ENCODE measurements around the gene CDH4.

Gene CDH4

GRCh38 chr20:61360940-61361339 lies 108.9 kb downstream of the CDH4 start:
- no peak for TF ChIP-seq ZNF600 (tag by site-specific recombination; IDR thresholded peaks at IDR 0.05)
- no peak for TF ChIP-seq BCL11A (tag by site-specific recombination; IDR thresholded peaks at IDR 0.05; ENCODE audit: low read depth)
- no peak for TF ChIP-seq ZSCAN23 (tag by site-specific recombination; IDR thresholded peaks at IDR 0.05)
- TF ChIP-seq YY1 (tag by site-specific recombination; IDR thresholded peaks at IDR 0.05), result no peak
- TF ChIP-seq ZNF394 (tag by site-specific recombination; IDR thresholded peaks at IDR 0.05; ENCODE audit: borderline replicate concordance), result no peak
- no peak for TF ChIP-seq MEIS1 (CRISPR knock-in tag; IDR thresholded peaks at IDR 0.05; ENCODE audit: borderline replicate concordance)
- no peak for TF ChIP-seq ZNF677 (tag by site-specific recombination; IDR thresholded peaks at IDR 0.05)
- no peaks in the 10 kb centered on the region for H3K4me1 ChIP-seq (ENCODE audit: control insufficient read depth, insufficient read depth, low read length)
- H3K4me3 ChIP-seq (ENCODE audit: low read depth, low read length), result no peak overlapping the region
- CTCF ChIA-PET, result no interaction called here
- no peak overlapping the region for H3K27ac ChIP-seq (ENCODE audit: extremely low read depth, low read depth, low read length)
- no peaks in the 10 kb centered on the region for H3K36me3 ChIP-seq (ENCODE audit: control insufficient read depth in 2 of 2, insufficient read depth in 1 of 2, low read length in 2 of 2)
- H3K9me3 ChIP-seq (ENCODE audit: control insufficient read depth, insufficient read depth, low read depth, low read length), result no peaks in the 10 kb centered on the region
- POLR2A ChIA-PET, result no interaction called here

DNA sequence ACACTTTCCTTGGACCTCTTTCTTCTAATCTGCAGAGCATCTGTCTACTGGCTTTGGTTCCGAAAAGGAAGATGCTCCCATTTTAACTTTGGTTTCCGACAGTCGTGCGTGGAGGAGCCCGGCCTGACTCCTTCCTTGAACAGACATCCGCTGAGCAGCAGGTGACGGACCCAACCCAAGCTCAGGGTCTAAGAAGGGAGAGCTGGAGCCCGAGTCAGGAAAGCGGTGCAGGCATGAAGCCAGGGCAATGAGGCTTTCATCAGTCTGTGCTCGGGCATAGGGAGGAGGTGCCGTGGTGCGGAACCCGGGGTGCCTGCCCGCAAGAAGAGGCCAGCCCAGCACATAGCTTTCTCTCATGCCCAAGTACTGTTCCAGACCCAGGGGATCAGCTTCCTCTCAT lies 109.4 kb downstream of the CDH4 start:
- ChIA-PET CTCF (no interaction called here), POLR2A (no interaction called here)

DNA sequence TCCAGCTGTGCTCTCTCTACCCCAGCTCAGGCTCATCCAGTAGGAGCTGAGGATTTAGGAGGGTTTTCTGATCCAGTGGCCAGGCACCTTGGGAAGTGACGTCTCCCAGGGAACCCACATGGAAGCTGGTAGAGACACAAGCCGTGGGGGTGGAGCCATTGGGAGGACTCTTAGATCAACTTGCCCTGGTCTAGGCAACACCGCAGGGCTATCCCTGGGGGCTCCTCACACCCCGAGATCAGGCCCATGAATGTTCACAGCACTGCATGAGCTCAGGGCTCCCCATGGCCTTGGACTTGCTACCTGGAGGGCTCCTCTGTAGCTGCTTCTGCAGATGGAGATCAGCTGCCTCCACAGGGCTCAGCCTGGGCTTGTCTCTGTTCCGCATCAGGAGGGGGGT lies 112.1 kb downstream of the CDH4 start:
- Histone ChIP-seq H3K4me1 (ENCODE audit: control insufficient read depth, insufficient read depth, low read length) (no peaks in the 10 kb centered on the region), H3K9me3 (ENCODE audit: control insufficient read depth, insufficient read depth, low read depth, low read length) (no peaks in the 10 kb centered on the region), H3K27ac (ENCODE audit: extremely low read depth, low read depth, low read length) (no peak overlapping the region), H3K4me3 (ENCODE audit: low read depth, low read length) (no peak overlapping the region), H3K36me3 (ENCODE audit: control insufficient read depth in 2 of 2, insufficient read depth in 1 of 2, low read length in 2 of 2) (no peaks in the 10 kb centered on the region)
- ChIA-PET CTCF (no interaction called here), POLR2A (no interaction called here)
- TF ChIP-seq ZIC2 (tag by site-specific recombination; IDR thresholded peaks at IDR 0.05) (peak; percentile 40; the same call in 1 of the 2 replicates), PBX3 (CRISPR knock-in tag; IDR thresholded peaks at IDR 0.05) (no peak)

More for the DNA sequence above, 109.4 kb downstream of the CDH4 start:
- Histone ChIP-seq H3K4me3 (ENCODE audit: low read depth, low read length) (no peak overlapping the region), H3K4me1 (ENCODE audit: control insufficient read depth, insufficient read depth, low read length) (no peaks in the 10 kb centered on the region), H3K27ac (ENCODE audit: extremely low read depth, low read depth, low read length) (no peak overlapping the region), H3K9me3 (ENCODE audit: control insufficient read depth, insufficient read depth, low read depth, low read length) (no peaks in the 10 kb centered on the region), H3K36me3 (ENCODE audit: control insufficient read depth in 2 of 2, insufficient read depth in 1 of 2, low read length in 2 of 2) (no peaks in the 10 kb centered on the region)
- TF ChIP-seq ZNF169 (tag by site-specific recombination; IDR thresholded peaks at IDR 0.05) (no peak), ZNF26 (tag by site-specific recombination; IDR thresholded peaks at IDR 0.05) (no peak), TRIM28 (IDR thresholded peaks at IDR 0.05; ENCODE audit: borderline replicate concordance, low read length) (no peak), ZNF514 (tag by site-specific recombination; IDR thresholded peaks at IDR 0.05) (no peak), KLF9 (tag by site-specific recombination; IDR thresholded peaks at IDR 0.05; ENCODE audit: low read depth) (no peak), ZNF335 (tag by site-specific recombination; conservative IDR thresholded peaks at IDR 0.05) (no peak), HOXA7 (CRISPR knock-in tag; IDR thresholded peaks at IDR 0.05; ENCODE audit: borderline replicate concordance) (no peak), KLF17 (tag by site-specific recombination; IDR thresholded peaks at IDR 0.05) (no peak), ZNF837 (tag by site-specific recombination; IDR thresholded peaks at IDR 0.05) (no peak)
- TF ChIP-seq, protein P1, sequence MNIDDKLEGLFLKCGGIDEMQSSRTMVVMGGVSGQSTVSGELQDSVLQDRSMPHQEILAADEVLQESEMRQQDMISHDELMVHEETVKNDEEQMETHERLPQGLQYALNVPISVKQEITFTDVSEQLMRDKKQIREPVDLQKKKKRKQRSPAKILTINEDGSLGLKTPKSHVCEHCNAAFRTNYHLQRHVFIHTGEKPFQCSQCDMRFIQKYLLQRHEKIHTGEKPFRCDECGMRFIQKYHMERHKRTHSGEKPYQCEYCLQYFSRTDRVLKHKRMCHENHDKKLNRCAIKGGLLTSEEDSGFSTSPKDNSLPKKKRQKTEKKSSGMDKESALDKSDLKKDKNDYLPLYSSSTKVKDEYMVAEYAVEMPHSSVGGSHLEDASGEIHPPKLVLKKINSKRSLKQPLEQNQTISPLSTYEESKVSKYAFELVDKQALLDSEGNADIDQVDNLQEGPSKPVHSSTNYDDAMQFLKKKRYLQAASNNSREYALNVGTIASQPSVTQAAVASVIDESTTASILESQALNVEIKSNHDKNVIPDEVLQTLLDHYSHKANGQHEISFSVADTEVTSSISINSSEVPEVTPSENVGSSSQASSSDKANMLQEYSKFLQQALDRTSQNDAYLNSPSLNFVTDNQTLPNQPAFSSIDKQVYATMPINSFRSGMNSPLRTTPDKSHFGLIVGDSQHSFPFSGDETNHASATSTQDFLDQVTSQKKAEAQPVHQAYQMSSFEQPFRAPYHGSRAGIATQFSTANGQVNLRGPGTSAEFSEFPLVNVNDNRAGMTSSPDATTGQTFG (tag by site-specific recombination; IDR thresholded peaks at IDR 0.05; ENCODE audit: borderline replicate concordance), result no peak
